ENCODE data around the gene ESRRB.

Gene ESRRB

DNA sequence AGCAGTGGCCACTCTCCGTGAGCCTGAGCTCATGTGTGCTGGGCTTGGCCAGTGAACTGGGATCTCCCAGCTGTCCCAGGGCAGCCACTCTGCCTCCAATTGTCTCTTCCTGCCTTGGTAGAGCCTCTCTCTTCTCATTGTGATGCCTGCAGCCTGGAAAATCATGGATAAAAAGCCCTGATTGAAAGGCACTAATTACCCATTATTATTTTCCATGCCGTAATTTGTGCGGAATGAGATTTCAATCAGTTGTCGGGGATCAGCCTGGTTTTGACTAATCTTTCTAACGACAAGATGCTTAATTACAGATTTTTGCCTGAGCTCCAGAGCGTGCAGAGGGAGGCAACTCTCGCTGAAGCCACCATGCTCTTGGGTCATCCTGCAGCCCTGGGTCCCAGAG lies 52.7 kb downstream of the ESRRB start:
- Histone ChIP-seq H3K4me3 (ENCODE audit: low read depth, low read length, poor library complexity, severe bottlenecking) (no peak overlapping the region), H3K79me2 (ENCODE audit: insufficient read depth, low read length) (no peaks in the 10 kb centered on the region), H3K27ac (ENCODE audit: low read depth, low read length, poor library complexity, severe bottlenecking) (no peak overlapping the region), H3K27me3 (ENCODE audit: insufficient read depth, low read length) (no peaks in the 10 kb centered on the region), H3K4me1 (ENCODE audit: insufficient read depth, low read length, severe bottlenecking) (no peaks in the 10 kb centered on the region), H3K9me3 (ENCODE audit: low read length) (no peaks in the 10 kb centered on the region), H3K9me2 (ENCODE audit: low read depth, low read length) (no peaks in the 10 kb centered on the region), H3K4me2 (ENCODE audit: low read length) (no peak overlapping the region), H3K9ac (ENCODE audit: low read length) (no peak overlapping the region), H3K36me3 (ENCODE audit: insufficient read depth, low read length) (no peaks in the 10 kb centered on the region), H4K20me1 (ENCODE audit: insufficient read depth, low read length) (no peaks in the 10 kb centered on the region), H2AFZ (ENCODE audit: low read length) (no peak overlapping the region), H3F3A (ENCODE audit: insufficient read depth, low read length) (no peaks in the 10 kb centered on the region)
- no peak for TF ChIP-seq EZH2 (IDR thresholded peaks at IDR 0.05; ENCODE audit: borderline replicate concordance, low read length)
- TF ChIP-seq, protein P1, sequence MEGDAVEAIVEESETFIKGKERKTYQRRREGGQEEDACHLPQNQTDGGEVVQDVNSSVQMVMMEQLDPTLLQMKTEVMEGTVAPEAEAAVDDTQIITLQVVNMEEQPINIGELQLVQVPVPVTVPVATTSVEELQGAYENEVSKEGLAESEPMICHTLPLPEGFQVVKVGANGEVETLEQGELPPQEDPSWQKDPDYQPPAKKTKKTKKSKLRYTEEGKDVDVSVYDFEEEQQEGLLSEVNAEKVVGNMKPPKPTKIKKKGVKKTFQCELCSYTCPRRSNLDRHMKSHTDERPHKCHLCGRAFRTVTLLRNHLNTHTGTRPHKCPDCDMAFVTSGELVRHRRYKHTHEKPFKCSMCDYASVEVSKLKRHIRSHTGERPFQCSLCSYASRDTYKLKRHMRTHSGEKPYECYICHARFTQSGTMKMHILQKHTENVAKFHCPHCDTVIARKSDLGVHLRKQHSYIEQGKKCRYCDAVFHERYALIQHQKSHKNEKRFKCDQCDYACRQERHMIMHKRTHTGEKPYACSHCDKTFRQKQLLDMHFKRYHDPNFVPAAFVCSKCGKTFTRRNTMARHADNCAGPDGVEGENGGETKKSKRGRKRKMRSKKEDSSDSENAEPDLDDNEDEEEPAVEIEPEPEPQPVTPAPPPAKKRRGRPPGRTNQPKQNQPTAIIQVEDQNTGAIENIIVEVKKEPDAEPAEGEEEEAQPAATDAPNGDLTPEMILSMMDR (IDR thresholded peaks at IDR 0.05; ENCODE audit: low read length) = no peak

GRCh38 chr14:76430017-76430416 lies 54.1 kb downstream of the ESRRB start:
- Histone ChIP-seq H3K27me3 (ENCODE audit: insufficient read depth, low read length) (no peaks in the 10 kb centered on the region), H3K4me3 (ENCODE audit: low read depth, low read length, poor library complexity, severe bottlenecking) (no peak overlapping the region), H3F3A (ENCODE audit: insufficient read depth, low read length) (no peaks in the 10 kb centered on the region), H3K27ac (ENCODE audit: low read depth, low read length, poor library complexity, severe bottlenecking) (no peak overlapping the region), H3K4me2 (ENCODE audit: low read length) (no peak overlapping the region), H3K36me3 (ENCODE audit: insufficient read depth, low read length) (no peaks in the 10 kb centered on the region), H2AFZ (ENCODE audit: low read length) (no peak overlapping the region), H3K79me2 (ENCODE audit: insufficient read depth, low read length) (no peaks in the 10 kb centered on the region), H4K20me1 (ENCODE audit: insufficient read depth, low read length) (no peaks in the 10 kb centered on the region), H3K9me2 (ENCODE audit: low read depth, low read length) (no peaks in the 10 kb centered on the region), H3K9ac (ENCODE audit: low read length) (no peak overlapping the region), H3K4me1 (ENCODE audit: insufficient read depth, low read length, severe bottlenecking) (no peaks in the 10 kb centered on the region), H3K9me3 (ENCODE audit: low read length) (no peaks in the 10 kb centered on the region)
- TF ChIP-seq, protein P1 (IDR thresholded peaks at IDR 0.05; ENCODE audit: low read length) = no peak
- TF ChIP-seq EZH2 (IDR thresholded peaks at IDR 0.05; ENCODE audit: borderline replicate concordance, low read length) = no peak

DNA sequence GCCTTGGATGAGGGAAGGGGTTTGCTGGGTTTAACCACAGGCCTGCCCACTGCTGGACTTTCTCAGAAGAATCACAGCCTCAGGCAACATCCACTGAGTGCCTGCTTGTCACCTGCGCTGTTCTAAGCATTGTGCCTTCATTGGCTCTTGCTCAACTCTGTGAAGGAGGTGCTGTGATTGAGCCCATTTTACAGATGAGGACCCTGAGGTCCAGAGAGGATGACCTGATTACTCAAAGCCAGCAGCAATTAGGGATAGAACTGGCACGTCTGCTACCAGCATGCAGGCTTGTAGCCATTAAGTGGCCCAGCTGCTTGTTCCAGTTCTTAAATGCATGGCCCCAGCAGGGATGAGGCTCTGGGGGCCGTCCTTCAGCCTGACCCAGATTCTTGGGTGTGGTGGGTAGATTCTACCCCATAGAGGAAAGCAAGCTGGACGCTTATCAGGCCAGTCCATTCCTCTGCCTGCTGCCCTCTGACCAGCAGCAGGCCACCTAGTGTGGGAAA lies 54.6 kb downstream of the ESRRB start:
- TF ChIP-seq, protein P1 (IDR thresholded peaks at IDR 0.05; ENCODE audit: low read length) = no peak
- no peak for TF ChIP-seq EZH2 (IDR thresholded peaks at IDR 0.05; ENCODE audit: borderline replicate concordance, low read length)
- Histone ChIP-seq H3K4me2 (ENCODE audit: low read length) (no peak overlapping the region), H3K9me3 (ENCODE audit: low read length) (no peaks in the 10 kb centered on the region), H3K27me3 (ENCODE audit: insufficient read depth, low read length) (no peaks in the 10 kb centered on the region), H3K27ac (ENCODE audit: low read depth, low read length, poor library complexity, severe bottlenecking) (no peak overlapping the region), H4K20me1 (ENCODE audit: insufficient read depth, low read length) (no peaks in the 10 kb centered on the region), H3F3A (ENCODE audit: insufficient read depth, low read length) (no peaks in the 10 kb centered on the region), H3K36me3 (ENCODE audit: insufficient read depth, low read length) (no peaks in the 10 kb centered on the region), H3K9me2 (ENCODE audit: low read depth, low read length) (no peaks in the 10 kb centered on the region), H3K9ac (ENCODE audit: low read length) (no peak overlapping the region), H3K79me2 (ENCODE audit: insufficient read depth, low read length) (no peaks in the 10 kb centered on the region), H2AFZ (ENCODE audit: low read length) (no peak overlapping the region), H3K4me1 (ENCODE audit: insufficient read depth, low read length, severe bottlenecking) (no peaks in the 10 kb centered on the region), H3K4me3 (ENCODE audit: low read depth, low read length, poor library complexity, severe bottlenecking) (no peak overlapping the region)

All from OCI-LY1 (cell line).